H9 (cell line): Measurements from ENCODE around the gene DPP7. TPM values are rescaled to one million over a fixed set of nuclear protein-coding genes. Genes with fewer than 3 reads are reported as not detected.

ENCODE experiments used
- DNase-seq: peaks from one replicate; pipeline ENCODE4 v3.0.0-alpha.2; 2017
- H2AFZ ChIP-seq: one replicate; pipeline ENCODE4 v1.6.1; 2013; ENCODE audit warnings: mild to moderate bottlenecking, low read length, control low read depth, moderate library complexity
- H2AK5ac ChIP-seq: 2 replicates; pipeline ENCODE4 v1.6.1; 2013; ENCODE audit warnings: low read length, control low read depth, mixed read lengths; ENCODE audit not compliant: insufficient read length
- H2BK120ac ChIP-seq: one replicate; pipeline ENCODE4 v1.6.1; 2013; ENCODE audit warnings: low read depth, mild to moderate bottlenecking, low read length, control low read depth, inconsistent platforms; ENCODE audit not compliant: poor library complexity, severe bottlenecking
- H2BK12ac ChIP-seq: 2 replicates; pipeline ENCODE4 v1.6.1; 2013; ENCODE audit warnings: low read length, control low read depth, mixed read lengths, low read depth; ENCODE audit not compliant: insufficient read length
- H2BK15ac ChIP-seq: 2 replicates; pipeline ENCODE4 v1.6.1; 2013; ENCODE audit warnings: low read depth, low read length, control low read depth
- H2BK20ac ChIP-seq: one replicate; pipeline ENCODE4 v1.6.1; 2013; ENCODE audit warnings: low read depth, mild to moderate bottlenecking, low read length, control low read depth, inconsistent platforms; ENCODE audit not compliant: poor library complexity, severe bottlenecking
- H2BK5ac ChIP-seq: 2 replicates; pipeline ENCODE4 v1.6.1; 2013; ENCODE audit warnings: low read length, control low read depth, mixed read lengths; ENCODE audit not compliant: insufficient read length
- H3K14ac ChIP-seq: 2 replicates; pipeline ENCODE4 v1.6.1; 2013; ENCODE audit warnings: low read length, control low read depth; ENCODE audit not compliant: insufficient read depth
- H3K18ac ChIP-seq: 2 replicates; pipeline ENCODE4 v1.6.1; 2013; ENCODE audit warnings: low read depth, mild to moderate bottlenecking, mixed read lengths, low read length, control low read depth; ENCODE audit not compliant: insufficient read length
- H3K23ac ChIP-seq: 2 replicates; pipeline ENCODE4 v1.6.1; 2013; ENCODE audit warnings: low read length, control low read depth, mixed read lengths, low read depth; ENCODE audit not compliant: insufficient read length
- H3K23me2 ChIP-seq: 2 replicates; pipeline ENCODE4 v1.6.1; 2013; ENCODE audit warnings: low read depth, mild to moderate bottlenecking, mixed read lengths, low read length, control low read depth; ENCODE audit not compliant: insufficient read length, poor library complexity, severe bottlenecking
- H3K27ac ChIP-seq: 2 replicates; pipeline ENCODE4 v1.5.1; 2013; ENCODE audit warnings: low read length, control low read depth, mixed read lengths, low read depth; ENCODE audit not compliant: insufficient read length
- H3K27me3 ChIP-seq: 2 replicates; pipeline ENCODE4 v1.6.1; 2013; ENCODE audit warnings: low read length, control low read depth, inconsistent platforms; ENCODE audit not compliant: insufficient read depth
- H3K4ac ChIP-seq: 2 replicates; pipeline ENCODE4 v1.6.1; 2013; ENCODE audit warnings: low read depth, mild to moderate bottlenecking, control low read depth, inconsistent platforms, low read length, moderate library complexity
- H3K4me1 ChIP-seq: 2 replicates; pipeline ENCODE4 v1.6.1; 2013; ENCODE audit warnings: low read length, control low read depth, inconsistent platforms; ENCODE audit not compliant: insufficient read depth
- H3K4me2 ChIP-seq: 2 replicates; pipeline ENCODE4 v1.6.1; 2013; ENCODE audit warnings: low read length, control low read depth, mixed read lengths; ENCODE audit not compliant: insufficient read length, insufficient read depth
- H3K56ac ChIP-seq: 2 replicates; pipeline ENCODE4 v1.6.1; 2013; ENCODE audit warnings: low read depth, mild to moderate bottlenecking, mixed read lengths, low read length, control low read depth; ENCODE audit not compliant: insufficient read length
- H3K79me1 ChIP-seq: 2 replicates; pipeline ENCODE4 v1.6.1; 2013; ENCODE audit warnings: low read depth, mild to moderate bottlenecking, moderate library complexity, low read length, control low read depth, inconsistent platforms; ENCODE audit not compliant: insufficient read depth, poor library complexity, severe bottlenecking
- H3K79me2 ChIP-seq: 2 replicates; pipeline ENCODE4 v1.6.1; 2013; ENCODE audit warnings: low read length, control low read depth, inconsistent platforms; ENCODE audit not compliant: insufficient read depth
- H3K9ac ChIP-seq: 2 replicates; pipeline ENCODE4 v1.6.1; 2013; ENCODE audit warnings: low read length, control low read depth, mixed read lengths; ENCODE audit not compliant: insufficient read length; ENCODE audit errors: extremely low read depth
- H3K9me3 ChIP-seq: one replicate; pipeline ENCODE4 v1.6.1; 2013; ENCODE audit warnings: low read depth, low read length, inconsistent platforms; ENCODE audit not compliant: control insufficient read depth
- H3T11ph ChIP-seq: one replicate; pipeline ENCODE4 v1.6.1; 2013; ENCODE audit warnings: mild to moderate bottlenecking, low read length, control low read depth, inconsistent platforms
- H4K20me1 ChIP-seq: one replicate; pipeline ENCODE4 v1.6.1; 2013; ENCODE audit not compliant: control insufficient read depth, insufficient read length, insufficient read depth
- H4K5ac ChIP-seq: 2 replicates; pipeline ENCODE4 v1.6.1; 2013; ENCODE audit warnings: low read depth, mild to moderate bottlenecking, mixed read lengths, low read length, control low read depth; ENCODE audit not compliant: insufficient read length
- H4K8ac ChIP-seq: replicated peaks from 2 replicates; pipeline ENCODE4 v1.6.1; 2013; ENCODE audit warnings: low read length, control low read depth, mixed read lengths, low read depth; ENCODE audit not compliant: insufficient read length
- H4K91ac ChIP-seq: 2 replicates; pipeline ENCODE4 v1.6.1; 2013; ENCODE audit warnings: low read depth, mild to moderate bottlenecking, moderate library complexity, mixed read lengths, low read length, control low read depth; ENCODE audit not compliant: insufficient read length
- H3K27ac Mint-ChIP-seq, 3 experiments: 2 replicates in 2 of 3; 3 replicates in 1 of 3; pipeline ENCODE4 v1.8.0; 2020 to 2021; ENCODE audit warnings: mixed read lengths in 3 of 3, mild to moderate bottlenecking in 1 of 3, moderate library complexity in 1 of 3
- H3K27me3 Mint-ChIP-seq: 2 replicates; pipeline ENCODE4 v1.8.0; 2021; ENCODE audit warnings: low read depth, mild to moderate bottlenecking, moderate library complexity, mixed read lengths
- H3K36me3 Mint-ChIP-seq, 3 experiments: 2 replicates in 2 of 3; 3 replicates in 1 of 3; pipeline ENCODE4 v1.8.0; 2020 to 2021; ENCODE audit warnings: low read depth in 3 of 3, mixed read lengths in 3 of 3; ENCODE audit not compliant: insufficient read depth in 1 of 3
- H3K4me1 Mint-ChIP-seq, 2 experiments: 2 replicates each; pipeline ENCODE4 v1.8.0; 2020; ENCODE audit warnings: mixed read lengths in 2 of 2
- H3K4me3 Mint-ChIP-seq, 2 experiments: 2 replicates in 1 of 2; 3 replicates in 1 of 2; pipeline ENCODE4 v1.8.0; 2020 to 2021; ENCODE audit warnings: mild to moderate bottlenecking in 2 of 2, mixed read lengths in 2 of 2, moderate library complexity in 1 of 2
- H3K9me3 Mint-ChIP-seq, 2 experiments: 2 replicates in 1 of 2; 3 replicates in 1 of 2; pipeline ENCODE4 v1.8.0; 2020; ENCODE audit warnings: mild to moderate bottlenecking in 2 of 2, mixed read lengths in 2 of 2, moderate library complexity in 1 of 2
- whole genome bisulfite sequencing: extraction: QIAGEN DNeasy Blood & Tissue Kit; methylation state at CpG from one replicate; pipeline ENCODE4 v1.1.7; 2013; ENCODE audit warnings: missing lambda C conversion rate, low lambda C conversion rate, mixed read lengths; ENCODE audit not compliant: insufficient read length; ENCODE audit errors: extremely low coverage; 5-methylcytosine and 5-hydroxymethylcytosine counted together
- total RNA-seq: library from RNA; stranded (reverse); gene quantifications from 2 replicates; pipeline ENCODE4 v1.2.1, GENCODE V29; 2021
- TF ChIP-seq, protein P1 (sequence below): fragments of 200-600 bp; sonication (generic); conservative IDR thresholded peaks from 3 replicates; pipeline ENCODE4 v1.8.0; 2021; ENCODE audit warnings: antibody characterized with exemption, mild to moderate bottlenecking

The DPP7 gene
- total RNA-seq, 1 experiment from 2014 or later: 29.4 TPM

DNA sequence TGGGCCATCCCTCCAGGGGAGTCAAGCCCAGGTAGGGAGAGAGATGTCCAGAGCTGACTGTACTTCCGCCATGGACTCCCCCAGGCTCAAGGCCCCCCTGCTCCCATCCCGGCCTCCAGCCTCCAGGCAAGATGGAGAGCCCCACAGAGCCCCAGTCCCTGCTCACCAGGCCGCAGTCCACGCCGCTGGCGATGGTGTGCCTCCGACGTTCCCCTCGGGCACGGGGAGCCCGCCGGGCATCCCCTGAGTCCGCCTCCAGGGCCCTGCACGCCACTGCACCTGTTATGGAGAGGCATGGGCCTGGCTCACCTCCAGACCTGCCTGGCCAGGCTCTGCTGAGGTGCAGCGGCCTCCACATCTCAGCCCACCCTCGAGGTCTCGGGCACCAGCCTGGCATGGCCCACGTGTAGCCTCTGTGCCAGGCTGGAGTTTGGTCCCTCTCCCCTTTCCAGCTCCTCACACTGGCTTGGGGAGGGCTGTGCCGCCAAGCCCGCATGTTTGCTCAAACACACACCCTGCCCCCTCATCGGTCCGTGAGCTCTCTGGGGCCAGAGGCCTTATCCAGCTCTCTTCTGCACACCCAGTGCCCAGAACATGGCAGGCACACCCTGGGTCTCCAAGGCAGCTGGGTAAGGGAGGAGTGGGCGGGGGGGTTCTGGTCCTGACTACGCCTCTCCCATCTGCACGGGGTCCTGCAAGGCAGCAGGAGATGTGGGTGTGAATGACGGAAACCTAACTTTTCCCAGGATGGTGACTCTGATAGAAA, 48.3 kb downstream of the DPP7 start:
- Mint-ChIP-seq H3K9me3 (no peaks in the 10 kb centered on the region), H3K4me1 (peaks cover 13 to 22% of the 10 kb centered on the region in 2 experiments), H3K4me3 (no peak overlapping the region), H3K36me3 (peaks cover 0 to 5% (median 4%) of the 10 kb centered on the region in 3 experiments; a peak in 4 of 7 replicates), H3K27ac (no peak overlapping the region), H3K27me3 (peaks cover 2% of the 10 kb centered on the region; the same call in 1 of the 2 replicates)
- H2BK20ac ChIP-seq: no peak overlapping the region
- no peak overlapping the region for H2AFZ ChIP-seq
- DNase-seq: no peak
- peaks cover 4% of the 10 kb centered on the region for H4K20me1 ChIP-seq
- no peak overlapping the region for H2AK5ac ChIP-seq
- TF ChIP-seq, protein P1, sequence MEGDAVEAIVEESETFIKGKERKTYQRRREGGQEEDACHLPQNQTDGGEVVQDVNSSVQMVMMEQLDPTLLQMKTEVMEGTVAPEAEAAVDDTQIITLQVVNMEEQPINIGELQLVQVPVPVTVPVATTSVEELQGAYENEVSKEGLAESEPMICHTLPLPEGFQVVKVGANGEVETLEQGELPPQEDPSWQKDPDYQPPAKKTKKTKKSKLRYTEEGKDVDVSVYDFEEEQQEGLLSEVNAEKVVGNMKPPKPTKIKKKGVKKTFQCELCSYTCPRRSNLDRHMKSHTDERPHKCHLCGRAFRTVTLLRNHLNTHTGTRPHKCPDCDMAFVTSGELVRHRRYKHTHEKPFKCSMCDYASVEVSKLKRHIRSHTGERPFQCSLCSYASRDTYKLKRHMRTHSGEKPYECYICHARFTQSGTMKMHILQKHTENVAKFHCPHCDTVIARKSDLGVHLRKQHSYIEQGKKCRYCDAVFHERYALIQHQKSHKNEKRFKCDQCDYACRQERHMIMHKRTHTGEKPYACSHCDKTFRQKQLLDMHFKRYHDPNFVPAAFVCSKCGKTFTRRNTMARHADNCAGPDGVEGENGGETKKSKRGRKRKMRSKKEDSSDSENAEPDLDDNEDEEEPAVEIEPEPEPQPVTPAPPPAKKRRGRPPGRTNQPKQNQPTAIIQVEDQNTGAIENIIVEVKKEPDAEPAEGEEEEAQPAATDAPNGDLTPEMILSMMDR: no peak
- no peak overlapping the region for H3K27ac ChIP-seq
- H3K23me2 ChIP-seq: no peaks in the 10 kb centered on the region
- H2BK12ac ChIP-seq: no peak overlapping the region
- no peak overlapping the region for H3K4me2 ChIP-seq
- no peak overlapping the region for H4K91ac ChIP-seq
- no peak overlapping the region for H3K23ac ChIP-seq
- H4K8ac ChIP-seq: no peak overlapping the region
- no peak overlapping the region for H2BK15ac ChIP-seq
- WGBS: no CpG with 5 or more reads among the region's 26 CpGs
- H3K4me1 ChIP-seq: peaks cover 4% of the 10 kb centered on the region; the same call in 1 of the 2 replicates
- H3K4ac ChIP-seq: no peak overlapping the region
- H3K27me3 ChIP-seq: no peaks in the 10 kb centered on the region
- no peak overlapping the region for H3K18ac ChIP-seq
- H3K56ac ChIP-seq: no peak overlapping the region
- no peak overlapping the region for H3K9ac ChIP-seq
- no peak overlapping the region for H3T11ph ChIP-seq
- no peaks in the 10 kb centered on the region for H3K79me2 ChIP-seq
- no peaks in the 10 kb centered on the region for H3K79me1 ChIP-seq
- H2BK5ac ChIP-seq: no peak overlapping the region
- H4K5ac ChIP-seq: no peak overlapping the region
- no peaks in the 10 kb centered on the region for H3K9me3 ChIP-seq
- no peak overlapping the region for H2BK120ac ChIP-seq
- H3K14ac ChIP-seq: no peak overlapping the region
